SK-N-SH treated with all-trans-retinoic acid at 6 μM for 48 hours (cell line): ENCODE results near the gene RFX5.
"Not testable (repeated sequence)": the region's sequence is repeated elsewhere in the genome, so short reads cannot be mapped to it uniquely, and the experiment has no call there.

Experiments
- ATAC-seq: fragments of 200-7000 bp; cut with Tn5 transposase; 3 replicates; pipeline ENCODE4 v1.9.1; 2020; ENCODE audit warnings: mild to moderate bottlenecking, moderate library complexity
- BACH2 ChIP-seq: fragments of 250-450 bp; sonication (Bioruptor Pico); IDR thresholded peaks from 2 replicates; pipeline ENCODE4 v1.9.0; 2021; ENCODE audit warnings: mild to moderate bottlenecking, borderline replicate concordance
- CSDC2 ChIP-seq: fragments of 250-450 bp; sonication (Bioruptor Pico); IDR thresholded peaks from 2 replicates; pipeline ENCODE4 v1.5.0; 2020; ENCODE audit warnings: mild to moderate bottlenecking, moderate library complexity
- ESRRG ChIP-seq: fragments of 250-450 bp; sonication (Bioruptor Pico); IDR thresholded peaks from 2 replicates; pipeline ENCODE4 v1.6.1; 2021; ENCODE audit warnings: mild to moderate bottlenecking
- GLIS3 ChIP-seq: fragments of 250-450 bp; sonication (Bioruptor Pico); IDR thresholded peaks from 2 replicates; pipeline ENCODE4 v1.5.0; 2020; ENCODE audit warnings: mild to moderate bottlenecking, moderate library complexity
- ISL1 ChIP-seq: fragments of 250-450 bp; sonication (Bioruptor Pico); IDR thresholded peaks from 2 replicates; pipeline ENCODE4 v2.1.2; 2022; ENCODE audit warnings: mild to moderate bottlenecking, moderate library complexity
- OSR1 ChIP-seq: fragments of 250-450 bp; sonication (Bioruptor Pico); IDR thresholded peaks from 2 replicates; pipeline ENCODE4 v1.8.0; 2022; ENCODE audit warnings: moderate library complexity, mild to moderate bottlenecking, inconsistent platforms
- PPARA ChIP-seq: fragments of 250-450 bp; sonication (Bioruptor Pico); IDR thresholded peaks from 2 replicates; pipeline ENCODE4 v1.5.0; 2020; ENCODE audit warnings: mild to moderate bottlenecking, borderline replicate concordance
- RARB ChIP-seq: fragments of 250-450 bp; sonication (Bioruptor Pico); IDR thresholded peaks from 2 replicates; pipeline ENCODE4 v1.8.0; 2021; ENCODE audit warnings: mild to moderate bottlenecking, moderate library complexity
- TCF4 ChIP-seq: fragments of 250-450 bp; sonication (Bioruptor Pico); IDR thresholded peaks from 2 replicates; pipeline ENCODE4 v1.8.0; 2021; ENCODE audit warnings: mild to moderate bottlenecking, moderate library complexity, borderline replicate concordance
- TOX ChIP-seq: fragments of 250-450 bp; sonication (Bioruptor Pico); IDR thresholded peaks from 2 replicates; pipeline ENCODE4 v1.8.0; 2021; ENCODE audit warnings: mild to moderate bottlenecking, moderate library complexity, borderline replicate concordance
- ZFP3 ChIP-seq: fragments of 250-450 bp; sonication (Bioruptor Pico); IDR thresholded peaks from 2 replicates; pipeline ENCODE4 v1.5.0; 2020; ENCODE audit warnings: mild to moderate bottlenecking, moderate library complexity
- ZFP30 ChIP-seq: fragments of 450-650 bp; formaldehyde crosslinking; IDR thresholded peaks from 2 replicates; pipeline ENCODE4 v1.5.0; 2022; ENCODE audit warnings: mild to moderate bottlenecking, moderate library complexity
- ZNF565 ChIP-seq: fragments of 450-650 bp; formaldehyde crosslinking; conservative IDR thresholded peaks from 2 replicates; pipeline ENCODE4 v1.5.0; 2020; ENCODE audit warnings: low read depth, mild to moderate bottlenecking, moderate library complexity
- ZNF70 ChIP-seq: fragments of 450-650 bp; formaldehyde crosslinking; IDR thresholded peaks from 2 replicates; pipeline ENCODE4 v1.5.0; 2020; ENCODE audit warnings: mild to moderate bottlenecking, moderate library complexity
- TF ChIP-seq, protein P1 (sequence below): fragments of 250-450 bp; sonication (Bioruptor Pico); IDR thresholded peaks from 2 replicates; pipeline ENCODE4 v1.8.0; 2020; ENCODE audit warnings: mild to moderate bottlenecking, moderate library complexity, borderline replicate concordance
- TF ChIP-seq, protein P2 (sequence below): fragments of 250-450 bp; sonication (Bioruptor Pico); IDR thresholded peaks from 2 replicates; pipeline ENCODE4 v1.5.1; 2021; ENCODE audit warnings: mild to moderate bottlenecking, moderate library complexity
- TF ChIP-seq, protein P3 (sequence below): fragments of 250-450 bp; sonication (Bioruptor Pico); IDR thresholded peaks from 2 replicates; pipeline ENCODE4 v1.5.1; 2020; ENCODE audit warnings: low read depth, mild to moderate bottlenecking, moderate library complexity
- TF ChIP-seq, protein P4 (sequence below): fragments of 250-450 bp; sonication (Bioruptor Pico); IDR thresholded peaks from 2 replicates; pipeline ENCODE4 v1.5.0; 2020; ENCODE audit warnings: mild to moderate bottlenecking, moderate library complexity

The RFX5 gene

DNA sequence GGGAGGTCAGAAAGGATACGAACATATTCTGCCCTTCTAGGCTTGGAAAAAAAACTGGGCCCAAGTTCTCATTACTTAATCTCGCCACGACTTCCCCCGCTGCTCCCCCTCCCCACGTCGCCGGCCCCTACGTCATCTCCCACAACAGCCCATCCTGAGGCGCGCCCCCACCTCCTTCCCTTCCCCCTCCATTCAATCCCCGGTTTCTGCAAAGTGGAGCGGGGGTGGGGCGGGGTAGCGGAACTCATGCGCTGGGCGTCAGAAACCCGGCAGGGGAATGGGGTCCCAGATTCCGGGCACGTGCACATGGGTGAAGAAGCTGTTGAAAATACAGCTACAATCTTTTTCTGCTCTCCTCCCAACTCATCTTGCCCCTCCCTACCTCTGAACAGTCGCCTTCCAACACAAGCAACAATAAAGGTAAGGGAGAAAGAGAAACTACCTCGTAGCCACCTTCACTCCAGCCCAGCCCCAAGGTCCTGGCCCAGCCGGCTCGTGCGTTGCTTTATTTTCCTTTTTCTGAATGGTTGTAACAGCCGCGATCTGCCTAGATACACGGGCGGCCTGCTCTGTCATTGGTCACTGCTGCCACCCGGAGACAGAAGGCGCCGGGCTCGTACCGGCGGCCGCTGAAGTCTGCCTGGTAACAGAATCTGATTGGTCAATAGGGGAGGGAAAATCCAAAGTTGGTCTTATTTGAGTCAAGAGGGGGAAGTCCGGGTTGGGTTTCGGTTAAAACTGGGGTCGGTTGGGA lies at the start of gene RFX5:
TSS of gene RFX5 (minus strand) at position 484 of the 754 bp plus-strand sequence. CDS start 932 bp downstream, outside the sequence.
- peak; percentile 99 for ATAC-seq

DNA sequence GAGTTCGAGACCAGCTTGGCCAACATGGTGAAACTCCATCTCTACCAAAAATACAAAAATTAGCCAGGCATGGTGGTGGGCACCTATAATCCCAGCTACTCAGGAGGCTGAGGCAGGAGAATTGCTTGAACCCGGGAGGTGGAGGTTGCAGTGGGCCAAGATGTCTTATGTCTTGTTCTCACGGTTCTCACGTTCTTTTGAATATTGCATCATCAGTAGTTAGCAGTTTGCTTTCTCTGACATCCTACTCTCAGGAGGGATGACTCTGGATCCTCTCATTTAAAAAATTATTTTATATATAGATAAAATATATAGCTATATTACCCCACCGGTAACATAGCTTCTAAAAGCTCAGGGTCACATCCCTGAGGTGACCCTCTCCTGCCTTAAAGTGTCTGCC lies 49.2 kb upstream of the RFX5 start:
- not testable (repeated sequence) for ATAC-seq

More for the DNA sequence above, at the start of gene RFX5:
- no peak for TF ChIP-seq TOX (CRISPR knock-in tag)
- TF ChIP-seq ZFP3 (CRISPR knock-in tag), result 0 out of 2 replicates have a peak, but pooled peaks have one; percentile 19
- TF ChIP-seq ISL1, result no peak
- TF ChIP-seq, protein P1, sequence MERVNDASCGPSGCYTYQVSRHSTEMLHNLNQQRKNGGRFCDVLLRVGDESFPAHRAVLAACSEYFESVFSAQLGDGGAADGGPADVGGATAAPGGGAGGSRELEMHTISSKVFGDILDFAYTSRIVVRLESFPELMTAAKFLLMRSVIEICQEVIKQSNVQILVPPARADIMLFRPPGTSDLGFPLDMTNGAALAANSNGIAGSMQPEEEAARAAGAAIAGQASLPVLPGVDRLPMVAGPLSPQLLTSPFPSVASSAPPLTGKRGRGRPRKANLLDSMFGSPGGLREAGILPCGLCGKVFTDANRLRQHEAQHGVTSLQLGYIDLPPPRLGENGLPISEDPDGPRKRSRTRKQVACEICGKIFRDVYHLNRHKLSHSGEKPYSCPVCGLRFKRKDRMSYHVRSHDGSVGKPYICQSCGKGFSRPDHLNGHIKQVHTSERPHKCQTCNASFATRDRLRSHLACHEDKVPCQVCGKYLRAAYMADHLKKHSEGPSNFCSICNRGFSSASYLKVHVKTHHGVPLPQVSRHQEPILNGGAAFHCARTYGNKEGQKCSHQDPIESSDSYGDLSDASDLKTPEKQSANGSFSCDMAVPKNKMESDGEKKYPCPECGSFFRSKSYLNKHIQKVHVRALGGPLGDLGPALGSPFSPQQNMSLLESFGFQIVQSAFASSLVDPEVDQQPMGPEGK, result no peak
- TF ChIP-seq GLIS3 (CRISPR knock-in tag), result no peak
- TF ChIP-seq RARB (CRISPR knock-in tag), result no peak
- no peak for TF ChIP-seq OSR1 (CRISPR knock-in tag)
- TF ChIP-seq CSDC2 (CRISPR knock-in tag), result no peak
- TF ChIP-seq, protein P2, sequence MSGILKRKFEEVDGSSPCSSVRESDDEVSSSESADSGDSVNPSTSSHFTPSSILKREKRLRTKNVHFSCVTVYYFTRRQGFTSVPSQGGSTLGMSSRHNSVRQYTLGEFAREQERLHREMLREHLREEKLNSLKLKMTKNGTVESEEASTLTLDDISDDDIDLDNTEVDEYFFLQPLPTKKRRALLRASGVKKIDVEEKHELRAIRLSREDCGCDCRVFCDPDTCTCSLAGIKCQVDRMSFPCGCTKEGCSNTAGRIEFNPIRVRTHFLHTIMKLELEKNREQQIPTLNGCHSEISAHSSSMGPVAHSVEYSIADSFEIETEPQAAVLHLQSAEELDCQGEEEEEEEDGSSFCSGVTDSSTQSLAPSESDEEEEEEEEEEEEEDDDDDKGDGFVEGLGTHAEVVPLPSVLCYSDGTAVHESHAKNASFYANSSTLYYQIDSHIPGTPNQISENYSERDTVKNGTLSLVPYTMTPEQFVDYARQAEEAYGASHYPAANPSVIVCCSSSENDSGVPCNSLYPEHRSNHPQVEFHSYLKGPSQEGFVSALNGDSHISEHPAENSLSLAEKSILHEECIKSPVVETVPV (CRISPR knock-in tag), result no peak
- TF ChIP-seq, protein P3, sequence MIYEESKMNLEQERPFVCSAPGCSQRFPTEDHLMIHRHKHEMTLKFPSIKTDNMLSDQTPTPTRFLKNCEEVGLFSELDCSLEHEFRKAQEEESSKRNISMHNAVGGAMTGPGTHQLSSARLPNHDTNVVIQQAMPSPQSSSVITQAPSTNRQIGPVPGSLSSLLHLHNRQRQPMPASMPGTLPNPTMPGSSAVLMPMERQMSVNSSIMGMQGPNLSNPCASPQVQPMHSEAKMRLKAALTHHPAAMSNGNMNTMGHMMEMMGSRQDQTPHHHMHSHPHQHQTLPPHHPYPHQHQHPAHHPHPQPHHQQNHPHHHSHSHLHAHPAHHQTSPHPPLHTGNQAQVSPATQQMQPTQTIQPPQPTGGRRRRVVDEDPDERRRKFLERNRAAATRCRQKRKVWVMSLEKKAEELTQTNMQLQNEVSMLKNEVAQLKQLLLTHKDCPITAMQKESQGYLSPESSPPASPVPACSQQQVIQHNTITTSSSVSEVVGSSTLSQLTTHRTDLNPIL (CRISPR knock-in tag), result no peak
- no peak for TF ChIP-seq BACH2 (CRISPR knock-in tag)
- TF ChIP-seq ZNF565 (CRISPR knock-in tag), result no peak
- no peak for TF ChIP-seq ESRRG (CRISPR knock-in tag)
- no peak for TF ChIP-seq ZNF70 (CRISPR knock-in tag)
- TF ChIP-seq, protein P4, sequence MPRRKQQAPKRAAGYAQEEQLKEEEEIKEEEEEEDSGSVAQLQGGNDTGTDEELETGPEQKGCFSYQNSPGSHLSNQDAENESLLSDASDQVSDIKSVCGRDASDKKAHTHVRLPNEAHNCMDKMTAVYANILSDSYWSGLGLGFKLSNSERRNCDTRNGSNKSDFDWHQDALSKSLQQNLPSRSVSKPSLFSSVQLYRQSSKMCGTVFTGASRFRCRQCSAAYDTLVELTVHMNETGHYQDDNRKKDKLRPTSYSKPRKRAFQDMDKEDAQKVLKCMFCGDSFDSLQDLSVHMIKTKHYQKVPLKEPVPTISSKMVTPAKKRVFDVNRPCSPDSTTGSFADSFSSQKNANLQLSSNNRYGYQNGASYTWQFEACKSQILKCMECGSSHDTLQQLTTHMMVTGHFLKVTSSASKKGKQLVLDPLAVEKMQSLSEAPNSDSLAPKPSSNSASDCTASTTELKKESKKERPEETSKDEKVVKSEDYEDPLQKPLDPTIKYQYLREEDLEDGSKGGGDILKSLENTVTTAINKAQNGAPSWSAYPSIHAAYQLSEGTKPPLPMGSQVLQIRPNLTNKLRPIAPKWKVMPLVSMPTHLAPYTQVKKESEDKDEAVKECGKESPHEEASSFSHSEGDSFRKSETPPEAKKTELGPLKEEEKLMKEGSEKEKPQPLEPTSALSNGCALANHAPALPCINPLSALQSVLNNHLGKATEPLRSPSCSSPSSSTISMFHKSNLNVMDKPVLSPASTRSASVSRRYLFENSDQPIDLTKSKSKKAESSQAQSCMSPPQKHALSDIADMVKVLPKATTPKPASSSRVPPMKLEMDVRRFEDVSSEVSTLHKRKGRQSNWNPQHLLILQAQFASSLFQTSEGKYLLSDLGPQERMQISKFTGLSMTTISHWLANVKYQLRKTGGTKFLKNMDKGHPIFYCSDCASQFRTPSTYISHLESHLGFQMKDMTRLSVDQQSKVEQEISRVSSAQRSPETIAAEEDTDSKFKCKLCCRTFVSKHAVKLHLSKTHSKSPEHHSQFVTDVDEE (CRISPR knock-in tag), result 0 out of 2 replicates have a peak, but pooled peaks have one; percentile 57

DNA sequence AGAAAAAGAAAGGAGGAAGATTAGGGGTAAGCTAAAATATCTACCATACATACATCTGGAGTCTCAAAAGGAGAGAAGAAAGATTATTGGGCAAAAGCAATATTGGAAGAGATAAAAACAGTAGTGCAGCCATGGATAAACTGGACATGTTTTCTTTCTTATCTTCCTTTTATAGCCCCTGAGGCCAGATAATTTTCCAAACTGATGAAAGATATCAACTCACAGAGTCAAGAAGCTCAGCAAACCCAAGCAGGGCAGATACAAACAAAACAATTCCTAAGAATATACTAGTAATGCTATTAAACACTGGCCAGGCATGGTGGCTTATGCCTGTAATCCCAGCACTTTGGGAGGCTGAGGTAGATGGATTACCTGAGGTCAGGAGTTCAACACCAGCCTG lies 46.5 kb upstream of the RFX5 start:
- no peak for ATAC-seq

More for the DNA sequence above, 46.5 kb upstream of the RFX5 start:
- TF ChIP-seq OSR1 (CRISPR knock-in tag) (no peak), PPARA (no peak), BACH2 (CRISPR knock-in tag) (no peak), ZFP30 (CRISPR knock-in tag) (no peak), TCF4 (no peak)
- TF ChIP-seq, protein P3 (CRISPR knock-in tag), result no peak
- TF ChIP-seq, protein P2 (CRISPR knock-in tag), result no peak
